HEK293 (cell line): ENCODE data around the gene MADD.

Experiments
- CTCF ChIA-PET: fragments of 350-600 bp; formaldehyde crosslinking; extraction: SDS; loops from one replicate; lab custom pipeline; 2021; ENCODE audit warnings: antibody characterized with exemption; lab: Yijun Ruan, JAX
- POLR2A ChIA-PET: fragments of 300-600 bp; formaldehyde crosslinking; extraction: SDS; loops from one replicate; lab custom pipeline; 2020; ENCODE audit warnings: antibody characterized with exemption, inconsistent platforms; lab: Yijun Ruan, JAX
- H3K27ac ChIP-seq: fragments of 200-500 bp; sonication (Bioruptor generic); 2 replicates; pipeline ENCODE4 v1.5.1; 2014; ENCODE audit warnings: low read depth, low read length, control low read depth, inconsistent platforms; ENCODE audit errors: extremely low read depth
- H3K36me3 ChIP-seq, 2 experiments: fragments of 200-500 bp in 1 of 2; sonication (Bioruptor generic) in 1 of 2; 1 replicate in 1 of 2; 2 replicates in 1 of 2; pipeline ENCODE4 v1.5.1; 2014 to 2017; ENCODE audit warnings: inconsistent platforms in 2 of 2, low read length in 2 of 2; ENCODE audit not compliant: control insufficient read depth in 2 of 2, insufficient read depth in 1 of 2
- H3K4me1 ChIP-seq: fragments of 200-500 bp; sonication (Bioruptor generic); 2 replicates; pipeline ENCODE4 v1.5.1; 2014; ENCODE audit warnings: mild to moderate bottlenecking, low read length, inconsistent platforms; ENCODE audit not compliant: control insufficient read depth, insufficient read depth
- H3K4me3 ChIP-seq: 2 replicates; pipeline ENCODE4 v1.5.1; 2011; ENCODE audit warnings: low read depth, mild to moderate bottlenecking, control low read depth, low read length, moderate library complexity
- H3K9me3 ChIP-seq: fragments of 200-500 bp; sonication (Bioruptor generic); 2 replicates; pipeline ENCODE4 v1.5.1; 2014; ENCODE audit warnings: low read depth, low read length, inconsistent platforms; ENCODE audit not compliant: control insufficient read depth, insufficient read depth
- ZBTB17 ChIP-seq: fragments of 450-650 bp; formaldehyde crosslinking; IDR thresholded peaks from 2 replicates; pipeline ENCODE4 v1.5.1; 2016; ENCODE audit warnings: missing biosample characterization, missing genetic modification characterization
- ZNF280D ChIP-seq: fragments of 450-650 bp; formaldehyde crosslinking; IDR thresholded peaks from 2 replicates; pipeline ENCODE4 v1.5.1; 2016; ENCODE audit warnings: missing biosample characterization, missing genetic modification characterization
- ZNF366 ChIP-seq: fragments of 450-650 bp; formaldehyde crosslinking; conservative IDR thresholded peaks from 2 replicates; pipeline ENCODE4 v1.5.1; 2016; ENCODE audit warnings: missing biosample characterization, missing genetic modification characterization
- ZNF529 ChIP-seq: fragments of 450-650 bp; formaldehyde crosslinking; IDR thresholded peaks from 2 replicates; pipeline ENCODE4 v1.5.1; 2017; ENCODE audit warnings: missing genetic modification characterization, missing biosample characterization; ENCODE audit not compliant: insufficient replicate concordance
- ZNF600 ChIP-seq: fragments of 450-650 bp; formaldehyde crosslinking; IDR thresholded peaks from 2 replicates; pipeline ENCODE4 v1.5.1; 2016; ENCODE audit warnings: missing biosample characterization, missing genetic modification characterization

The MADD gene

GRCh38 chr11:47379317-47379716 lies 109.4 kb downstream of the MADD start:
- H3K27ac ChIP-seq = no peak overlapping the region
- no peak overlapping the region for H3K4me3 ChIP-seq
- no peaks in the 10 kb centered on the region for H3K36me3 ChIP-seq
- TF ChIP-seq ZNF529 (tag by site-specific recombination) = no peak
- TF ChIP-seq ZNF366 (tag by site-specific recombination) = peak; percentile 48
- no peak for TF ChIP-seq ZNF280D (tag by site-specific recombination)
- no peak for TF ChIP-seq ZNF600
- TF ChIP-seq ZBTB17 (tag by site-specific recombination) = peak; percentile 66
- no peaks in the 10 kb centered on the region for H3K4me1 ChIP-seq
- POLR2A ChIA-PET = no interaction called here
- H3K9me3 ChIP-seq = no peaks in the 10 kb centered on the region
- CTCF ChIA-PET = interaction anchor here (0.7 kb wide), 1 partner anchor 749 kb away, joined by 5 read pairs; no protein-coding TSS in a partner anchor
